NCI-H510A treated with DMSO at 0.1 percent for 48 hours (cell line): ENCODE measurements around the gene CRISP1.
"Not testable (repeated sequence)": the region's sequence is repeated elsewhere in the genome, so short reads cannot be mapped to it uniquely, and the experiment has no call there.

Experiments used
- DNase-seq: peaks from one replicate; lab custom pipeline; 2025; lab: John Stamatoyannopoulos, UW

CRISP1 gene, protein sequence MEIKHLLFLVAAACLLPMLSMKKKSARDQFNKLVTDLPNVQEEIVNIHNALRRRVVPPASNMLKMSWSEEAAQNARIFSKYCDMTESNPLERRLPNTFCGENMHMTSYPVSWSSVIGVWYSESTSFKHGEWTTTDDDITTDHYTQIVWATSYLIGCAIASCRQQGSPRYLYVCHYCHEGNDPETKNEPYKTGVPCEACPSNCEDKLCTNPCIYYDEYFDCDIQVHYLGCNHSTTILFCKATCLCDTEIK

GRCh38 chr6:49866485-49866943 is at the start of gene CRISP1:
TSS of gene CRISP1 (minus strand) at chr6:49866535. CDS start at chr6:49857400, 9,135 bp downstream.
- no peak for DNase-seq

GRCh38 chr6:49915035-49915434 is 48.7 kb upstream of the CRISP1 start:
- peak; percentile 37 for DNase-seq

DNA sequence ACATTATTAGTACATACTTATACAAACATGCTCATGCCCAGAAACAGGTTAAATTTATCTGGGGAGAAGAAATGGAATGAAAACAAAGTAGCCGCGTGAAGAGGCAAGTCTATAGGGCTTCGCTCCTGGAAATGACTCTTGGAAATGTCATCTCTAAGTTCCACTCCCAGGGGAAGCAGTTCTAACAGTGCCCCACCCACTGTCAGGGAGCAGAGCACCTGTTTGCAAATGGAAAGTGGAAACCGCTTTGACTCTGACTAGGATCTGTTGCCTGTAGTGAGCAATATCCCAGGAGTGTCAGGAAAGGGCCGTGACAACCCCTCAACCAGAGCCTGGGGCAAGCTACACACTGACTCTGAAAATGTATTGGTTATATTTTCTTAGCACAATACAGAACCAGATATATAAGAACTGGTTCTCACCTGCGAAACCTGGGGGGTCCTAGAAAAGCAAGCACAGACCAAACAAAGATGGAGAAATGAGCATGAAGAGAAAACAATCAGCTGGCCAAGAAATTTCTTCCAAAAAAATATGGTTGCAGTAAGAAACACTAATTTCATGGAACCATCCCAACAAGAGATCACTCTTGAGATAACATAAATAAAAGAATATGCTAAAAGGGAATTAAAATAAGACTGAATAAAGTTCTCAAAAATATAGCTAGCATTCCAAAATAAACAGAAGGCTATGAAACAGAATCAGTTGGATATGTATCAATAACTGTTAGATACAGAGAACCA is 47.5 kb upstream of the CRISP1 start:
- peak; percentile 96 for DNase-seq

DNA sequence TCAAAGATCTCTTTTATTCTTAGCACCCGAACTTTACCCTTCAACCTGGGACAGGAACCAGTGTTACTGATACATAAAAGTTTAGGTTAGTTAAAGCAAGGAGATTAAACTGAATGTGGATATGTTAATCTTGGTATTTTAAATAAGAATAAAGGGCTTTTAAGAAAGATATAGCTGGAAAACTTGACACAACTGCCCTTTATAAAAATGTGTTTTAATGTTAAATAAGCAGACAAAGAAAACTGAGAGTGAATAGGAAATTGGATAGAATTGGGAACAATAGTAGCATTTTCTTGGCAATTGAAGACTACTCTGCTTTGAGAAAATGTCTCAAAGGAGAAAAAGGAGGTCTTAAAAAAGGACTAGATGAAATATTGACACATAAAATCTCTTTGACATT is 45.9 kb upstream of the CRISP1 start:
- DNase-seq, result no peak

DNA sequence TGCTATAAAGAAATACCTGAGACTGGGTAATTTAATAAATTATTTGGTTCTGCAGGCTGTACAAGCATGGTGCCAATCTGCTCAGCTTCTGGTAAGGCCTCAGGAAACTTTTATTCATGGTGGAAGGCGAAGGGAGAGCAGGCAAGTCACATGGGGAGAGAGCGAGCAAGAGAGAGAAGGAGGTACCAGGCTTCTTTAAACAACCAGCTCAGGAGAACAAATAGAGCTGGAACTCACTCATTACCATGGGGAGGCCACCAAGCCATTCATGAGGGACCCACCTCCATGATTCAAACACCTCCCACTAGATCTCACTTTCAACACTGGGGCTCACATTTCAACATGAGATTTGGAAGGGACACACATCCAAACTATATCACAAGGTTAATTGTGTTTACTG is 44.9 kb upstream of the CRISP1 start:
- DNase-seq, result no peak

- no peak for DNase-seq
Measured at GRCh38 chr6:49909563-49909962, 43.2 kb upstream of the CRISP1 start.

- DNase-seq, result peak; percentile 33
Measured at GRCh38 chr6:49906526-49906925, 40.2 kb upstream of the CRISP1 start.

DNA sequence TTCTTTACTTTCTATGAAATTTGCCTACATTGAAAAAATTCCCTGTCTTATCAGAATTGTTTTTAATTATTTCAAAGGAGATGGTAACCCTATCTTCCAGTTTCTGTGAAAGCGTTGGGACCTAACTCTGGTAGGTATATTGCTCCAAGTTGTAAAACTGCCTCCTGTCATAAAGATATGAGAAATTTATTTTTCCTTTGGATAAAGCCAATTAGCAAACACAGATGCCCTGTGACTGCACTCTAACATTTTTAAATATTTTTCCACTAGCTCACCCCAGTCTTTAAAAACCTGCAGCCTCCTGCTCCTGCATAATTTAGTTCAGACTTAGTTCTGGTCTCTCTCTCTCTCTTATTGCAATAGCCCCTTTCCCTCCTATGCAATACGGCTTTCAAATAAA is 39.0 kb upstream of the CRISP1 start:
- no peak for DNase-seq

- DNase-seq, result no peak
Measured at GRCh38 chr6:49902856-49903255, 36.5 kb upstream of the CRISP1 start.

DNA sequence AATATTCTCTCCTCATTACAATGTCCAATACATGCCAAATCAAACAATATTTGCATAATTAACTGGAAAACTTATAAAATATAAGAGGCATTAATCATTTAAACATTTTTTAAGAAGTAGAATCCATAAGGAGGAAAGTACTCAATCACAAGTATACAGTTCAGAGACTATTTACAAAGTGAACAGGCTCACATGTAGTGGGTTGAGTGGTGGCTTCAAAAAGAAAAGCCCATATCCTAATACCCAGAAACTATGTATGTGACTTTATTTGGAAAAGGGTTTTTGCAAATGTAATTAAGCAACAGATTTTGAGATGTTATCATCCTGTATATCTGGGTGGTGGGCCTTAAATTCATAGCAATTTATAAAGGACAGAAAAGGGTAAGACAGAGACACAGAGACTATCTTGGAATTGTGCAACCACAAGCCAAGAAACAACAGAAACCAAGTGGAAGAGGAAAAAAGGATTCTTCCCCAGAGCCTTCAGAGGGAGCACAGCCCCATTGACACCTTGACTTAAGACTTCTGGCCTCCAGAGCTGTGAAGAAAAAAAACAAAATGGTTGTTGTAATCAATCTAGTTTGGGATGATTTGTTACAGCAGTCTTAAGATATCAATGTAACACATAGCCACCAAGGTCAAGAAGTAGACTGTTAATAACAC is 32.7 kb upstream of the CRISP1 start:
- no peak for DNase-seq

- DNase-seq, result not testable (repeated sequence)
Measured at GRCh38 chr6:49895553-49895952, 29.2 kb upstream of the CRISP1 start.

- no peak for DNase-seq
Measured at GRCh38 chr6:49892280-49892679, 25.9 kb upstream of the CRISP1 start.

DNA sequence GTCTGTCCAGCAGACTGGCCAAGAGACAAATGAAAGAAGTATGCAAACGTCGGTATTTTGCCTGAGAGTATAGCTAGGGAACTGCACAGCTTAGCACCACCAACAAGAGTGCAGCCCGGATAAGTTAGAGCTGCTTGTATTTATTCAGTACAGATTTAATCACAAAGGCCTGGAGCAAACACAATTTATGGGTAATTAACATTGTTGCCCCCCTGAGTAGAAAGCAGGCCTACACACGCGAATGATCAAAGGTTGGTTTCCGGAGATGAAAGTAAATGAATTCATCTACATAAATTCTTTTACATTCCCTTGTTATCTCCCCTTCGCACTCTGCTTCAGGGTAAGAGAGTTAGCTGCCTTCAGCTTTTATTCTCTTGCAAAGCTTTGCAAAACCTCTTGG is 24.7 kb upstream of the CRISP1 start:
- DNase-seq, result no peak

DNA sequence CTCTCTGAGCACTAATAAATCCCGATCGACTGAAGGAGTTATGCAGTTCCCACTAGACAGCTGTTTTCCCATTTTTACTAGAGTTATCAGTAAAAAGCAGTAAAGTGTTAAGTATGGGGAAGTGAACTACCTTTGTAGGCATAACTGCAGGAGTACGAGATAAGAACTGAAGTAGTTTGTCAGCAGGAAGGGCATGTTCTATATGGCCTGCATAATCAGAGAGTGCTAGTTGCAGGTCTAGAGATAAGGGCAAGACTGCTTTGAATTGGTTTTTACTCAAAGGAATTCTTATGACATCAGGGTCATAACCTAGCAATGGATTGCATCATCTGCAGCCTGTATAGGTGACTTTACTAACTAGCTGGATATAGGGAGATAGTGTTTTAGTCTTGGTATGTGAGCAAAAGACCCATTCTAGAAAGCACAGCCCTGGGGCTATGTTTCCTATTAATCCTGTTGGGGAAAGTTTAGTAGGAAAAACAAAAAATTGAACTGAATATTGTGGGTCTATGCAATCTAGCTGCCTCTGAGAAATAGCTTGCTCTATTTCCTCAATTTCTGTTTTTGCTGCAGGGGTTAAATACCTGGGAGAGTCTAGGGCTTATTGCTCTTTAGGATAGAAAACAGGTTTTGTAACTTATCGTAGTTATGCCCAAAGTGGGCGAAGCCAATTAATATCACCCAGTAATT is 22.6 kb upstream of the CRISP1 start:
- DNase-seq, result no peak

DNA sequence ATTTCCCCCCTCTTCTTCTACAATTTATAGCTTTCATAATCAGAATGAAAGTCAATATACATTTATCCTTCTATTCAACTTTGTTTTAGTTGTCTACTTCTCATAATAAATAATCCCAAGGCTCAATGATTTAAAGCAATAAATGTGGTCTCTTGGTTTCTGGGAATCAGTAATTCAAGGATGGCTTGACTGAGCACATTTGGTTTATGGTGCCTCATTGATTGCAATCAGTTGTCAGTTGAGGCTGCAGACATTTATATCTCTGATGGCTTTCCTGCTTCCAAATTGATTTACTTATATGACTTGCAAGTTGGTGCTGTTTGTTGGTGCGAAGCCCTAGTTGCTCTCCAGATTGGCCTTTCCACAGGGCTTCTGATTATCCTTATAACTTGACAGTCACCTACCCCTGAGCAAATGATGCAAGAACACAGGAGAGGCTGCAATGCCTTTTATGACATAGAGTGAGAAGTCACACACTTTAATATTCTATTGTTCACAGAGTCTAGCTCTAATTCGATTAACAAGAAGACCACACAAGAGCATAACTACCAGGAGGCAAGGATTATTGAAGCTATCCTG is 2.7 kb upstream of the CRISP1 start:
- DNase-seq, result no peak

DNA sequence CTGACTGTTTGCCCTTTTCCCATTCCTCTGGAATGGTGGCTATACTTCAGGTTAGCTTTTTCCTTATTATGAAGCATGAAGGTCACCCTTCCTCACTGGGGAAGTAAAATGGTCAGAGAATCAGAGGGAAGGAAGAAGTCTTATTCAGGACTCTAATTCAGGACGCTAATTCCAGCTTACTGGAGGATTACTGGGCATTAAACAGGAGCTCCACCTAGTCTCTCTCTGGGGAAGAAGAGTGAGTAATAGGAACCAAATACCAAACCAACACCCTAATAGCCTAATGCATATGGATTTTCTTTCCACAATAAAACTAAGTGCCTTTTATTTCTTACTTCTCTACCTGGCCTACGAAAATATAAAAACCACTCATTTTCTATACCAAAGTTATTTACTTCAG is 10.1 kb downstream of the CRISP1 start:
- no peak for DNase-seq

GRCh38 chr6:49855221-49855620 is 11.1 kb downstream of the CRISP1 start:
- no peak for DNase-seq

DNA sequence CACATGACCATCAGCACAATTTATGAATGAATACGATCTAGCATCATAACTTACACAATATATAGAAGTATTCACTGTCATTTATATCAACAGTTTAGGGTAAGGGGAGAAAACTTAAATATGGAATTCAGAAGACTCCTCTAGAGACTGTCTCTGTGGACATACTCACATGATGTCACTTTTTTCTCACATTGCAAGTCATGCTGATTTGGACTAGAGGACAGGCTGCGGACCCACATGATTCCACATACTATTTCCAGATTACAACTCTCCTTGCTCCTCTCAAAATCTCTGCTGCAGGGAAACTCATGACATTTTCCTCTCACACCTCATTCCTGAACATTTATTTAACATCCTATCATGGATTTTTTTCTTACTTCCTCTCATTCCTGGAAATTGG is 13.4 kb downstream of the CRISP1 start:
- DNase-seq, result no peak

- DNase-seq, result peak; percentile 83
Measured at GRCh38 chr6:49849213-49849907, 17.0 kb downstream of the CRISP1 start.

DNA sequence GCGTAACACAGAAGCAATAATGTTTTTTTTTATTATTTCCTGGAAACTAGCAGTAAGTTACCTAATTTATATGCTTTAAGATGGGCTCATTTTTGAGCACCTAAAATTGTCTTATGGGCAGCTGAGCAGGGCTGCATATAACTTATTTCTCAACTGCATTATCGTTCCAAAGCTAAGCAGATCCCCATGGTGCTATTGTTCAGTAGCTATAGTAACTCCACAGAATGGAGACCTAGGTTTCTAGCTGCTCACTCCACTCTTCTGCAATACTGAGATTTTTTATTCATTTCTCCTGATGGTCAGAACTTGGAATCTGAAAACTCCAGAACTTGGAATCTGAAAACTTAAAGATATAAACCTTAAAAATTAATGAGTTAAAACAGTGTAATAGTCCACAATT is 18.7 kb downstream of the CRISP1 start:
- no peak for DNase-seq

DNA sequence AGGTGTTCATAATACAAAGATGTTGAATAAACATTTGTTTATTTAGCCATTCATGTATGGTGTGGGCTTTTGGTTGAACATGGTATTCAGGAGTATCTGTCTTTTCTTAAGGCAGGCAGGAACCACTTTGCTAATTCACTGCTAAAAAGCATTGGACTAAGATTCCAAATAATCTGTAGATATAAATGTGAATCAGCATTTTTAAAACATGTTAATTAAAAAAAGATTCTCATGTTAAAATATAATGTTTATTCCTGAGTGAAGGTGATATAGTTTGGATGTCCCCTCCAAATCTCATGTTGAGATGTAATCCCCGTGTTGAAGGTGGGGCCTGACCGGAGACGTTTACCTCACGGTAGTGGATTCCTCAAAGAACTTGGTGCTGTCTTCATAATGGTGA is 19.3 kb downstream of the CRISP1 start:
- no peak for DNase-seq

DNA sequence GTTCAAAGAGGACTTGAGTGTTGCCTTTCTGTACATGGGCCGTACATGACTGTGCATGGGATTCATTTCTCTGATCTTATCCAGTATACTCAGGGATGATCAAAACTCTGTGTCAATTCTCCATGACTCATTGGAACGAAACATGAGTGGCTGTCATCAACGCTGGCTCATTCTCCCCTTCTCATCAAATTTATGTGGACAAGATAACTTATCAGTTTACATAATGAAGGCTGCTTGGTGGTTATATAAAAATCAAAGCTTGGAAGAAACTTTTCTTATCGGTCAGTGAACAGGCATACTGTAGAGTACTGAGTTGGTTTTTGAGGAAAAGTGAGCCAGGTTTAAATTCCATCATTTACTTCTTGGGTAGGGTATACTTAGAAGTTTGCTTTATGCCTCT is 24.9 kb downstream of the CRISP1 start:
- no peak for DNase-seq
